ENCODE results near the gene RFLNA. TPM values are rescaled to one million over a fixed set of nuclear protein-coding genes. Genes with fewer than 3 reads are reported as not detected.

Gene RFLNA
- total and polyA plus RNA-seq, 2 of the 13 experiments (the other 11 are each of a cell fraction or from before 2014, with no cell fraction given): not detected

DNA sequence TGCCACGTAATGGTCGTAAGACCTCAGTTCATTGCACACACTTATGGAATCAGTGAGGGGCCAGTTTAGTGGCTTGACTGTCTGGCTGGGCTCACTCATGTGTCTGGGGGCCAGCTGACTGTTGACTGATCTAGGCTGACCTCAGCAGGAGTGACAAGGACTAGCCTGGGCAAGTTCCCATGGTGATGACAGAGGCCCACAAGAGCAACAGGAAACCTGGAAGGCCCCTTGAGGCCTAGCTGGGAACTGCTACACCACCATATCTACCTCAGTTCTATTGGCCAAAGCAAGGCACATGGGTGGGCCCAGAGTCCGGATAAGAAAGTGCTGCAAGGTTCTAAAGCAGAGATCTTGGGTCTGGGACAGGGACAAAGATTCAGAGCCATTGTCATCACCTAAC lies 21.3 kb upstream of the RFLNA start (continued):
- TF ChIP-seq ZKSCAN8 (CRISPR knock-in tag; IDR thresholded peaks at IDR 0.05; ENCODE audit: borderline replicate concordance) (no peak), ZSCAN9 (CRISPR knock-in tag; IDR thresholded peaks at IDR 0.05; ENCODE audit: borderline replicate concordance) (no peak), ZNF672 (CRISPR knock-in tag; IDR thresholded peaks at IDR 0.05) (no peak), SAFB2 (CRISPR knock-in tag; IDR thresholded peaks at IDR 0.05; ENCODE audit: borderline replicate concordance, low read depth) (no peak), ZNF552 (CRISPR knock-in tag; IDR thresholded peaks at IDR 0.05; ENCODE audit: borderline replicate concordance) (no peak), ZNF674 (CRISPR knock-in tag; IDR thresholded peaks at IDR 0.05; ENCODE audit: low read depth) (no peak), SP5 (CRISPR knock-in tag; IDR thresholded peaks at IDR 0.05; ENCODE audit: borderline replicate concordance, low read depth) (no peak), FOSL2 (CRISPR knock-in tag; IDR thresholded peaks at IDR 0.05) (peak; percentile 43; the same call in 1 of the 2 replicates), POLR2AphosphoS2 (IDR thresholded peaks at IDR 0.05; ENCODE audit: low read depth, low read length) (no peak), KLF15 (CRISPR knock-in tag; IDR thresholded peaks at IDR 0.05; ENCODE audit: borderline replicate concordance) (no peak), ZBTB26 (CRISPR knock-in tag; IDR thresholded peaks at IDR 0.05; ENCODE audit: borderline replicate concordance) (0 out of 2 replicates have a peak, but pooled peaks have one; percentile 28), SNAPC2 (CRISPR knock-in tag; IDR thresholded peaks at IDR 0.05) (no peak), SAP130 (CRISPR knock-in tag; IDR thresholded peaks at IDR 0.05; ENCODE audit: low read depth) (peak; percentile 62), ADNP (CRISPR knock-in tag; IDR thresholded peaks at IDR 0.05) (no peak), MED8 (CRISPR knock-in tag; IDR thresholded peaks at IDR 0.05; ENCODE audit: insufficient replicate concordance) (no peak), HNRNPH1 (optimal IDR thresholded peaks at IDR 0.05; ENCODE audit: low read depth, low read length) (no peak), UBTF (CRISPR knock-in tag; IDR thresholded peaks at IDR 0.05) (no peak), SOX6 (IDR thresholded peaks at IDR 0.05) (no peak), SOX6 (CRISPR knock-in tag; IDR thresholded peaks at IDR 0.05) (peak; percentile 32; the same call in 1 of the 2 replicates), SMAD1 (CRISPR knock-in tag; IDR thresholded peaks at IDR 0.05; ENCODE audit: borderline replicate concordance, low read depth) (no peak), HDAC2 (CRISPR knock-in tag; IDR thresholded peaks at IDR 0.05) (peak; percentile 39; the same call in 1 of the 2 replicates), ATF7-NPFF (CRISPR knock-in tag; IDR thresholded peaks at IDR 0.05; ENCODE audit: low read depth) (no peak), NFYC (CRISPR knock-in tag; IDR thresholded peaks at IDR 0.05) (peak; percentile 53; the same call in 1 of the 2 replicates)
- TF ChIP-seq, protein P1, sequence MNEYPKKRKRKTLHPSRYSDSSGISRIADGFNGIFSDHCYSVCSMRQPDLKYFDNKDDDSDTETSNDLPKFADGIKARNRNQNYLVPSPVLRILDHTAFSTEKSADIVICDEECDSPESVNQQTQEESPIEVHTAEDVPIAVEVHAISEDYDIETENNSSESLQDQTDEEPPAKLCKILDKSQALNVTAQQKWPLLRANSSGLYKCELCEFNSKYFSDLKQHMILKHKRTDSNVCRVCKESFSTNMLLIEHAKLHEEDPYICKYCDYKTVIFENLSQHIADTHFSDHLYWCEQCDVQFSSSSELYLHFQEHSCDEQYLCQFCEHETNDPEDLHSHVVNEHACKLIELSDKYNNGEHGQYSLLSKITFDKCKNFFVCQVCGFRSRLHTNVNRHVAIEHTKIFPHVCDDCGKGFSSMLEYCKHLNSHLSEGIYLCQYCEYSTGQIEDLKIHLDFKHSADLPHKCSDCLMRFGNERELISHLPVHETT (CRISPR knock-in tag; conservative IDR thresholded peaks at IDR 0.05): no peak
- TF ChIP-seq, protein P2, sequence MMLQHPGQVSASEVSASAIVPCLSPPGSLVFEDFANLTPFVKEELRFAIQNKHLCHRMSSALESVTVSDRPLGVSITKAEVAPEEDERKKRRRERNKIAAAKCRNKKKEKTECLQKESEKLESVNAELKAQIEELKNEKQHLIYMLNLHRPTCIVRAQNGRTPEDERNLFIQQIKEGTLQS (CRISPR knock-in tag; IDR thresholded peaks at IDR 0.05): no peak
- TF ChIP-seq, protein P3, sequence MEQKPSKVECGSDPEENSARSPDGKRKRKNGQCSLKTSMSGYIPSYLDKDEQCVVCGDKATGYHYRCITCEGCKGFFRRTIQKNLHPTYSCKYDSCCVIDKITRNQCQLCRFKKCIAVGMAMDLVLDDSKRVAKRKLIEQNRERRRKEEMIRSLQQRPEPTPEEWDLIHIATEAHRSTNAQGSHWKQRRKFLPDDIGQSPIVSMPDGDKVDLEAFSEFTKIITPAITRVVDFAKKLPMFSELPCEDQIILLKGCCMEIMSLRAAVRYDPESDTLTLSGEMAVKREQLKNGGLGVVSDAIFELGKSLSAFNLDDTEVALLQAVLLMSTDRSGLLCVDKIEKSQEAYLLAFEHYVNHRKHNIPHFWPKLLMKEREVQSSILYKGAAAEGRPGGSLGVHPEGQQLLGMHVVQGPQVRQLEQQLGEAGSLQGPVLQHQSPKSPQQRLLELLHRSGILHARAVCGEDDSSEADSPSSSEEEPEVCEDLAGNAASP (CRISPR knock-in tag; IDR thresholded peaks at IDR 0.05; ENCODE audit: borderline replicate concordance): peak; percentile 56; the same call in 1 of the 2 replicates
